HFFc6 (cell line): ENCODE measurements around the gene BLOC1S6. TPM values are rescaled to one million over a fixed set of nuclear protein-coding genes. Genes with fewer than 3 reads are reported as not detected.

Source experiments
- DNase-seq: peaks from one replicate; pipeline ENCODE4 v3.0.0-alpha.2; 2018
- H3K27ac Mint-ChIP-seq: 2 replicates; pipeline ENCODE4 v1.8.0; 2020; ENCODE audit warnings: mild to moderate bottlenecking, mixed read lengths
- H3K27me3 Mint-ChIP-seq: 2 replicates; pipeline ENCODE4 v1.8.0; 2021; ENCODE audit warnings: mild to moderate bottlenecking, moderate library complexity, mixed read lengths; ENCODE audit not compliant: insufficient read depth
- H3K36me3 Mint-ChIP-seq: 2 replicates; pipeline ENCODE4 v1.8.0; 2021; ENCODE audit warnings: low read depth, mixed read lengths
- H3K4me1 Mint-ChIP-seq: 2 replicates; pipeline ENCODE4 v1.8.0; 2020; ENCODE audit warnings: low read depth, mixed read lengths
- H3K4me3 Mint-ChIP-seq: 2 replicates; pipeline ENCODE4 v1.8.0; 2020; ENCODE audit warnings: mild to moderate bottlenecking, moderate library complexity, mixed read lengths
- H3K9me3 Mint-ChIP-seq: 2 replicates; pipeline ENCODE4 v1.8.0; 2020; ENCODE audit warnings: mild to moderate bottlenecking, mixed read lengths
- CTCF ChIP-seq: fragments of 200-600 bp; sonication (generic); IDR thresholded peaks from 2 replicates; pipeline ENCODE4 v1.5.0; 2021; ENCODE audit warnings: antibody characterized with exemption, mild to moderate bottlenecking
- total RNA-seq, 6 experiments: library from RNA; stranded (reverse); fragmentation: NEBNext Ultra II Directional; extraction: Animal tissue kit (Norgen Biotek cat#: 25700); gene quantifications; 2 replicates in 1 of 6; 3 replicates in 5 of 6; pipeline ENCODE4 v1.2.3, GENCODE V29; 2021

BLOC1S6 gene
- total RNA-seq, 6 experiments from 2014 or later, result 55.2 to 67.2 (median 59.4) TPM

GRCh38 chr15:45555934-45556608 lies 31.1 kb upstream of the BLOC1S6 start:
- DNase-seq, result no peak
- Mint-ChIP-seq H3K27me3 (peaks cover 34% of the 10 kb centered on the region), H3K27ac (no peak overlapping the region), H3K36me3 (no peaks in the 10 kb centered on the region), H3K9me3 (no peaks in the 10 kb centered on the region), H3K4me1 (peaks cover 9% of the 10 kb centered on the region), H3K4me3 (no peak overlapping the region)
- TF ChIP-seq CTCF, result no peak

GRCh38 chr15:45572617-45573016 lies 14.6 kb upstream of the BLOC1S6 start:
- no peaks in the 10 kb centered on the region for H3K9me3 Mint-ChIP-seq
- no peaks in the 10 kb centered on the region for H3K36me3 Mint-ChIP-seq
- TF ChIP-seq CTCF, result no peak
- H3K4me3 Mint-ChIP-seq, result no peak overlapping the region
- DNase-seq, result no peak
- no peak overlapping the region for H3K27ac Mint-ChIP-seq
- no peaks in the 10 kb centered on the region for H3K4me1 Mint-ChIP-seq
- peaks cover 11% of the 10 kb centered on the region for H3K27me3 Mint-ChIP-seq

GRCh38 chr15:45573961-45574629 lies 13.1 kb upstream of the BLOC1S6 start:
- TF ChIP-seq CTCF, result peak; percentile 64
- Mint-ChIP-seq H3K27ac (no peak overlapping the region), H3K4me1 (no peaks in the 10 kb centered on the region), H3K4me3 (no peak overlapping the region), H3K36me3 (no peaks in the 10 kb centered on the region), H3K27me3 (peaks cover 17% of the 10 kb centered on the region), H3K9me3 (no peaks in the 10 kb centered on the region)
- DNase-seq, result no peak

- peaks cover 10% of the 10 kb centered on the region for H3K27me3 Mint-ChIP-seq
- no peak for TF ChIP-seq CTCF
- peaks cover 9% of the 10 kb centered on the region for H3K4me1 Mint-ChIP-seq
- DNase-seq, result no peak
- no peaks in the 10 kb centered on the region for H3K9me3 Mint-ChIP-seq
- no peak overlapping the region for H3K27ac Mint-ChIP-seq
- no peak overlapping the region for H3K4me3 Mint-ChIP-seq
- H3K36me3 Mint-ChIP-seq, result no peaks in the 10 kb centered on the region
Observed at GRCh38 chr15:45581919-45582318, 5.3 kb upstream of the BLOC1S6 start.

- H3K4me1 Mint-ChIP-seq, result peaks cover 16% of the 10 kb centered on the region
- peaks cover 4% of the 10 kb centered on the region; the same call in 1 of the 2 replicates for H3K36me3 Mint-ChIP-seq
- TF ChIP-seq CTCF, result no peak
- no peak overlapping the region for H3K4me3 Mint-ChIP-seq
- H3K9me3 Mint-ChIP-seq, result no peaks in the 10 kb centered on the region
- peaks cover 4% of the 10 kb centered on the region for H3K27me3 Mint-ChIP-seq
- no peak for DNase-seq
- H3K27ac Mint-ChIP-seq, result no peak overlapping the region
Observed at GRCh38 chr15:45583731-45584639, 3.2 kb upstream of the BLOC1S6 start.
